Prostate gland (tissue), 2 donors: Measurements from ENCODE around the gene GIMAP7. TPM values are rescaled to one million over a fixed set of nuclear protein-coding genes. Genes with fewer than 3 reads are reported as not detected.

Source experiments
- DNase-seq: peaks from one replicate; pipeline ENCODE4 v3.0.0-alpha.2; 2019; ENCODE audit warnings: low spot score
- H3K27ac ChIP-seq, 2 donors: fragments of 200-600 bp; sonication (generic); 2 replicates each; pipeline ENCODE4 v1.5.1; 2017 to 2019
- H3K27me3 ChIP-seq: fragments of 200-600 bp; sonication (generic); replicated peaks from 2 replicates; pipeline ENCODE4 v1.5.1; 2019; ENCODE audit not compliant: insufficient read depth
- H3K36me3 ChIP-seq, 2 donors: fragments of 200-600 bp; sonication (generic); 1 replicate in 1 of 2; 2 replicates in 1 of 2; pipeline versions ENCODE4 v1.5.1 to v1.8.1; 2017 to 2019
- H3K4me1 ChIP-seq: fragments of 200-600 bp; sonication (generic); replicated peaks from 2 replicates; pipeline ENCODE4 v1.5.1; 2019
- H3K4me3 ChIP-seq, 2 donors: fragments of 200-600 bp; sonication (generic); 2 replicates each; pipeline ENCODE4 v1.5.1; 2017 to 2019
- H3K9me3 ChIP-seq: fragments of 200-600 bp; sonication (generic); 2 replicates; pipeline ENCODE4 v1.5.1; 2017
- POLR2A ChIP-seq: fragments of 450-650 bp; IDR thresholded peaks from one replicate; pipeline ENCODE4 v1.6.1; 2016; ENCODE audit warnings: antibody characterized with exemption, mild to moderate bottlenecking
- POLR2AphosphoS5 ChIP-seq: sonication (generic); formaldehyde crosslinking; IDR thresholded peaks from one replicate; pipeline ENCODE4 v1.6.1; 2017; ENCODE audit warnings: antibody characterized with exemption
- WGBS: methylation state at CpG from one replicate; pipeline ENCODE4 v1.1.5; 2018; 5-methylcytosine and 5-hydroxymethylcytosine counted together
- intact Hi-C: fragments of 100-400 bp; cut with DNase I; formaldehyde crosslinking; loops from one replicate; pipeline ENCODE4 v1.14.2; 2022
- total RNA-seq, 2 donors: library from RNA; depleted of rRNA; stranded (reverse); fragments of >200 nt; gene quantifications; one replicate each; pipeline ENCODE4 v1.1.0, GENCODE V29; 2016
- TF ChIP-seq, protein P1 (sequence below), 4 experiments: fragments of 200-600 bp in 2 of 4; fragments of 450-650 bp in 2 of 4; sonication (generic) in 2 of 4; IDR thresholded peaks; 1 replicate in 3 of 4; 2 replicates in 1 of 4; pipeline ENCODE4 v1.5.1; 2016 to 2019; ENCODE audit warnings: antibody characterized with exemption in 4 of 4, mild to moderate bottlenecking in 2 of 4, moderate library complexity in 2 of 4

The GIMAP7 gene
- total RNA-seq, 2 donors from 2014 or later = 6.9 to 9.0 TPM

DNA sequence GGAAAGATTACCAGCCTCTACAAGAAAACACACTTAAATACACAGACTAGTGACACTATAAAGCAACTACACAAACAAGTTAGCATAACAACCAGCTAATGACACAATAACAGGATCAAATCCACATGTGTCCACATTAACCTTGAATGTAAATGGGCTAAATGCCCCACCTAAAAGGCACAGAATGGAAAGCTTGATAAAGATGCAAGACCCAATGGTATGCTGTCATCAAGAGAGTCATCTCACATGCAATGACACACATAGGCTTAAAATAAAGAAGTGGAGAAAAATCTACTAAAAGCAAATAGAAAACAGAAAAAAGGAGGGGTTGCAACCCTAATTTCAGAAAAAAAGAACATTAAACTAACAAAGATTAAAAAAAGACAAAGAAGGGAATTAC lies 38.5 kb downstream of the GIMAP7 start:
- Histone ChIP-seq H3K27ac (no peak overlapping the region), H3K36me3 (no peaks in the 10 kb centered on the region), H3K9me3 (no peaks in the 10 kb centered on the region), H3K4me3 (no peak overlapping the region), H3K27me3 (no peaks in the 10 kb centered on the region), H3K4me1 (no peaks in the 10 kb centered on the region)
- TF ChIP-seq POLR2AphosphoS5 = no peak
- no peak for DNase-seq
- intact Hi-C loops = no loop called here

DNA sequence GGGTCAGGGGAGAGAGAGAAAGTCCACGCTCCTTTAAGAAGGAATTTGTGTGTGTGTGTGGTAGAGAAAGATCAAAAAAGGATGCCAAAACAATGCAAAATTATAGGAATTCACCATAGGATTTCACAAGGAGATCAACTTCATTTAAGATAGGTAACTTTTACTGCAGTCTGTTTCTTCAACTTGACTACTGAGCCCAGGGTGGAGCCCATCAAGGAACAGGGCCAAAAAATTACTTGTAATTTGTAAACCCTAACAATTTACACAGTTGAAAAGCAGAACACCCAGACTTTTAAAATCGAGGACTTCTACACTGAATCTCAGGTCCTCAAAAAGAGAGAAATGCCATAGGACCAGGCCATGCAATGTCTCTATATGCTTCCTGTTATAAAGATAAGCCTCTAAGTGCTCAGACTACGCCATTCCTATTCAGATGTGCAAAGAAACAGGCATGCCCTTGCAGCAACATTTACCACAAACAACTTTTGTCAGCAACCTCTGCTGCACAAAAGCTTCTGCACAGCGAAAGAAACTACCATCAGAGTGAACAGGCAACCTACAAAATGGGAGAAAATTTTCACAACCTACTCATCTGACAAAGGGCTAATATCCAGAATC lies 42.0 kb downstream of the GIMAP7 start:
- TF ChIP-seq POLR2A (no peak), POLR2AphosphoS5 (no peak)
- TF ChIP-seq, protein P1, sequence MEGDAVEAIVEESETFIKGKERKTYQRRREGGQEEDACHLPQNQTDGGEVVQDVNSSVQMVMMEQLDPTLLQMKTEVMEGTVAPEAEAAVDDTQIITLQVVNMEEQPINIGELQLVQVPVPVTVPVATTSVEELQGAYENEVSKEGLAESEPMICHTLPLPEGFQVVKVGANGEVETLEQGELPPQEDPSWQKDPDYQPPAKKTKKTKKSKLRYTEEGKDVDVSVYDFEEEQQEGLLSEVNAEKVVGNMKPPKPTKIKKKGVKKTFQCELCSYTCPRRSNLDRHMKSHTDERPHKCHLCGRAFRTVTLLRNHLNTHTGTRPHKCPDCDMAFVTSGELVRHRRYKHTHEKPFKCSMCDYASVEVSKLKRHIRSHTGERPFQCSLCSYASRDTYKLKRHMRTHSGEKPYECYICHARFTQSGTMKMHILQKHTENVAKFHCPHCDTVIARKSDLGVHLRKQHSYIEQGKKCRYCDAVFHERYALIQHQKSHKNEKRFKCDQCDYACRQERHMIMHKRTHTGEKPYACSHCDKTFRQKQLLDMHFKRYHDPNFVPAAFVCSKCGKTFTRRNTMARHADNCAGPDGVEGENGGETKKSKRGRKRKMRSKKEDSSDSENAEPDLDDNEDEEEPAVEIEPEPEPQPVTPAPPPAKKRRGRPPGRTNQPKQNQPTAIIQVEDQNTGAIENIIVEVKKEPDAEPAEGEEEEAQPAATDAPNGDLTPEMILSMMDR (IDR thresholded peaks at IDR 0.05) = no peak
- no peaks in the 10 kb centered on the region for H3K9me3 ChIP-seq
- intact Hi-C loops = no loop called here
- no peak overlapping the region for H3K27ac ChIP-seq
- DNase-seq = no peak
- no peaks in the 10 kb centered on the region for H3K4me1 ChIP-seq
- H3K27me3 ChIP-seq = no peaks in the 10 kb centered on the region
- 35% methylated on average over 4 of the region's 4 CpGs for WGBS
- H3K4me3 ChIP-seq = no peak overlapping the region
- no peaks in the 10 kb centered on the region for H3K36me3 ChIP-seq

DNA sequence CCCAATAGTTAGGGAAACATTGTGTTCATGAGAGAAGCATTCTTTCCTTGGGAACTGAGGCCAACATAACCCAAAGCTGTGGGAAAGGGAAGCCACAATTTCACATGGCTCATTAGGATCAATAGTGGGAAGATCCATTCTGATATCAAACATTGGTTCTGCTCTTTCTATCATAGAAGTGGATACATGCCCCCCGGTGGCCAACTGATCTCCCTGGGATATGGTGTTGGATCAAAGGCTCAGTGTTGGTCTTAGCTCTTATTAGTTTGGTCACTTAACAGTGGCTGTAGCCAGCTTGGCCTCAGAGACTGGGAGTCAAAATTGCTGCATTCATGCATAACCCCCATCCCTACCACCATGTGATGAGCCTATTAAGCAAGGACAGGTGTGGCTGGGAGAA lies 45.8 kb downstream of the GIMAP7 start:
- intact Hi-C loops = no loop called here
- DNase-seq = no peak

DNA sequence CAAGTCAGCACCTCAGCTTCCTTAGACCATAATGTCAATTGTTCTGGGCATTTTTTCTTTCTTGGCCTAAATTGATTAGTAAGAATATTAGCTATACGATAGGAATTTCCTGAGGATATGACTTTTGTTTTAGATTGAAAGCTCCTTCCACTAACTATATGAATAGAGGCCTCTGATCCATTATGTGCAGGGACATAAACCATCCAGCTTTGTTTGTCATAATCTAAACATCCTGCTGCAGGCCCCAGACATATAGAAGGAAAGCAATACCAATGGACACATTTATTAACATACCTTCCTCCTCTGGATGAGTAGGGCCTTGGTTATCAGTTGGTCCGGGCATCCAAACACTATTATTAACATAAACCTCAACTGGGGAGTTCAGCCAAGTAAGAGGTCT lies 48.2 kb downstream of the GIMAP7 start:
- Histone ChIP-seq H3K4me1 (no peaks in the 10 kb centered on the region), H3K9me3 (no peaks in the 10 kb centered on the region), H3K27ac (no peak overlapping the region), H3K36me3 (no peaks in the 10 kb centered on the region), H3K27me3 (no peaks in the 10 kb centered on the region), H3K4me3 (no peak overlapping the region)
- 64% methylated on average over 2 of the region's 2 CpGs for WGBS
- no peak for TF ChIP-seq POLR2A
- no peak for TF ChIP-seq POLR2AphosphoS5
- TF ChIP-seq, protein P1 (IDR thresholded peaks at IDR 0.05) = no peak
- intact Hi-C loops = no loop called here
- no peak for DNase-seq

More for the DNA sequence above, 45.8 kb downstream of the GIMAP7 start:
- no peaks in the 10 kb centered on the region for H3K27me3 ChIP-seq
- TF ChIP-seq, protein P1 (IDR thresholded peaks at IDR 0.05) = no peak
- TF ChIP-seq POLR2A = no peak
- no peak for TF ChIP-seq POLR2AphosphoS5
- no peak overlapping the region for H3K4me3 ChIP-seq
- no peak overlapping the region for H3K27ac ChIP-seq
- H3K9me3 ChIP-seq = no peaks in the 10 kb centered on the region
- H3K4me1 ChIP-seq = no peaks in the 10 kb centered on the region
- 60% methylated on average over 1 of the region's 1 CpG for WGBS
- H3K36me3 ChIP-seq = no peaks in the 10 kb centered on the region

DNA sequence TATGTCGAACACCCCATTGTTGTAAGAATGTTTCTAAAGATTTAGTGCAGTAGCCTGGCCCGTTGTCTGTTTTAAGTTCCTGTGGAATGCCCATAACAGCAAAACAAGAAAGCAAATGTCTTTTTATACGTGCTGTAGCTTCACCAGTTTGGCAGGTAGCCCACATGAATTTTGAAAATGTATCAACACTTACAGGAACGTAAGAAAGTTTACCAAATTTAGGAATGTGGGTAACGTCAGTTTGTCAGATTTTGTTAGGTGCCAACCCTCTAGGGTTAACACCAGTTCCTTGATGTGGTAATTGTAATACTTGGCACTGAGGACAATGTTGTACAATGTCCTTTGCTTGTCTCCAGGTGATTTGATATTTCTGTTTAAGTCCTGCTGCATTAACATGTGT lies 49.3 kb downstream of the GIMAP7 start:
- Histone ChIP-seq H3K27ac (no peak overlapping the region), H3K4me3 (no peak overlapping the region), H3K27me3 (no peaks in the 10 kb centered on the region), H3K36me3 (no peaks in the 10 kb centered on the region), H3K9me3 (no peaks in the 10 kb centered on the region), H3K4me1 (no peaks in the 10 kb centered on the region)
- no peak for DNase-seq
- TF ChIP-seq, protein P1 (IDR thresholded peaks at IDR 0.05) = no peak
- TF ChIP-seq POLR2A (no peak), POLR2AphosphoS5 (no peak)
- intact Hi-C loops = no loop called here
- 17% methylated on average over 5 of the region's 5 CpGs for WGBS
